BE2C (cell line): ENCODE measurements around the gene CAPN13.

ENCODE experiments used
- DNase-seq: peaks from one replicate; pipeline ENCODE4 v3.0.0-alpha.2; 2020
- H3K27me3 ChIP-seq: fragments of 250-450 bp; sonication (Bioruptor Pico); 2 replicates; pipeline ENCODE4 v1.5.1; 2020; ENCODE audit warnings: mild to moderate bottlenecking
- H3K36me3 ChIP-seq: fragments of 250-450 bp; sonication (Bioruptor Pico); 2 replicates; pipeline ENCODE4 v1.5.1; 2020; ENCODE audit warnings: mild to moderate bottlenecking
- H3K4me1 ChIP-seq: fragments of 250-450 bp; sonication (Bioruptor Pico); 2 replicates; pipeline ENCODE4 v1.5.1; 2020
- H3K4me3 ChIP-seq: 2 replicates; pipeline ENCODE4 v1.5.1; 2011; ENCODE audit warnings: low read depth, low read length
- H3K9me3 ChIP-seq: fragments of 250-450 bp; sonication (Bioruptor Pico); 2 replicates; pipeline ENCODE4 v1.5.1; 2020
- TF ChIP-seq, protein P1 (sequence below): IDR thresholded peaks from 2 replicates; pipeline ENCODE4 v1.5.1; 2012; ENCODE audit warnings: mild to moderate bottlenecking, low read depth, low read length

The CAPN13 gene

GRCh38 chr2:30722936-30723725 is 84.1 kb downstream of the CAPN13 start:
- Histone ChIP-seq H3K36me3 (no peaks in the 10 kb centered on the region), H3K27me3 (no peaks in the 10 kb centered on the region), H3K9me3 (no peaks in the 10 kb centered on the region), H3K4me1 (no peaks in the 10 kb centered on the region), H3K4me3 (no peak overlapping the region)
- DNase-seq: no peak
- TF ChIP-seq, protein P1, sequence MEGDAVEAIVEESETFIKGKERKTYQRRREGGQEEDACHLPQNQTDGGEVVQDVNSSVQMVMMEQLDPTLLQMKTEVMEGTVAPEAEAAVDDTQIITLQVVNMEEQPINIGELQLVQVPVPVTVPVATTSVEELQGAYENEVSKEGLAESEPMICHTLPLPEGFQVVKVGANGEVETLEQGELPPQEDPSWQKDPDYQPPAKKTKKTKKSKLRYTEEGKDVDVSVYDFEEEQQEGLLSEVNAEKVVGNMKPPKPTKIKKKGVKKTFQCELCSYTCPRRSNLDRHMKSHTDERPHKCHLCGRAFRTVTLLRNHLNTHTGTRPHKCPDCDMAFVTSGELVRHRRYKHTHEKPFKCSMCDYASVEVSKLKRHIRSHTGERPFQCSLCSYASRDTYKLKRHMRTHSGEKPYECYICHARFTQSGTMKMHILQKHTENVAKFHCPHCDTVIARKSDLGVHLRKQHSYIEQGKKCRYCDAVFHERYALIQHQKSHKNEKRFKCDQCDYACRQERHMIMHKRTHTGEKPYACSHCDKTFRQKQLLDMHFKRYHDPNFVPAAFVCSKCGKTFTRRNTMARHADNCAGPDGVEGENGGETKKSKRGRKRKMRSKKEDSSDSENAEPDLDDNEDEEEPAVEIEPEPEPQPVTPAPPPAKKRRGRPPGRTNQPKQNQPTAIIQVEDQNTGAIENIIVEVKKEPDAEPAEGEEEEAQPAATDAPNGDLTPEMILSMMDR: no peak

DNA sequence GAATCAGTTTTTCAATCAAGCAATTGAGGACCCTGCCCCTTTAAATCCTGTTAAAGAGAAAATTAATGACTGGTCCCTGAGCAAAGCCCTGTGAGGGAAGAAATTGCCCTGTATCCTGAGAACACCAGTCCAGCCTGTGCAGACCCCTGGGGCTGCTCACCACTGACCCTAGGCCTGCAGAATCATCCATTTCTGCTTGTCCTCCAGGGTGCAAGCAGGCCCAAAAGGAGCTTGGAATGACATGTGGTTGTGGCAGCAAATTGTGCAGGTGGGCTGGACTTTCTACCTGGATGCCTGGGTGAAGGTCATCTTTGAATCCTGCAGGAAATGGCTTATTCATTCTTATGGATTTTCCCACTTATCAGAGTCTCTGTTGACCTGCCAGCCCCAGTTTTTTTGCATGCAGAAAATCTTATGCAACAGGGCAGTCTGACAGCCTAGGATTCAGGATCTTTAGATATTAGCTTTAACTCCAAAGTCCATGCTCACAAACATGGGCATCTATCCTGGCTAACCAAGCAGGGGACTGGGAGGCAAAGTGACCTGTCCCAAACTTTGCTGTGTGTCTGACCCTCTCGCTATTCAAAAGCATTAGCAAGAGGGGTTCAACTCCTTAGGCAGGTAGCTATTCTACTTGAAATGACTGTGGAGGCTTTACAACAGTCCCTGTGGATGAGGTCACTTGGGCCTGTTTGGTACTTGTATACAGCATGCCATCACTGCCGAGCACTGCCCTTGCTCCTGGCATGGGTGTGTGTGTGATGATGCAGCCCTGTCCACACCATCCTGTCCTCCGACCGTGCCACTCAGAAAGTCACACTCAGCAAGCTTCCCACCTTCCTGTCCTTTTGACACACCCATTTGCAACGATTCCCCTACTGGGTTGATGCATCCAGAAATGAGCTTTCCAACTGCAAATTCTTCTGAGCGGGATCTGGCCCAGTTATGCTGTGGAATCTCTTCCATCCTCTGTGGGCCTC is 85.3 kb downstream of the CAPN13 start:
- H3K27me3 ChIP-seq: no peaks in the 10 kb centered on the region
- no peak overlapping the region for H3K4me3 ChIP-seq
- no peaks in the 10 kb centered on the region for H3K9me3 ChIP-seq
- H3K4me1 ChIP-seq: no peaks in the 10 kb centered on the region
- no peaks in the 10 kb centered on the region for H3K36me3 ChIP-seq
- TF ChIP-seq, protein P1: no peak
- no peak for DNase-seq

GRCh38 chr2:30721241-30721640 is 86.0 kb downstream of the CAPN13 start:
- no peaks in the 10 kb centered on the region for H3K36me3 ChIP-seq
- TF ChIP-seq, protein P1: no peak
- no peaks in the 10 kb centered on the region for H3K27me3 ChIP-seq
- H3K9me3 ChIP-seq: no peaks in the 10 kb centered on the region
- no peak for DNase-seq
- no peak overlapping the region for H3K4me3 ChIP-seq
- H3K4me1 ChIP-seq: no peaks in the 10 kb centered on the region

DNA sequence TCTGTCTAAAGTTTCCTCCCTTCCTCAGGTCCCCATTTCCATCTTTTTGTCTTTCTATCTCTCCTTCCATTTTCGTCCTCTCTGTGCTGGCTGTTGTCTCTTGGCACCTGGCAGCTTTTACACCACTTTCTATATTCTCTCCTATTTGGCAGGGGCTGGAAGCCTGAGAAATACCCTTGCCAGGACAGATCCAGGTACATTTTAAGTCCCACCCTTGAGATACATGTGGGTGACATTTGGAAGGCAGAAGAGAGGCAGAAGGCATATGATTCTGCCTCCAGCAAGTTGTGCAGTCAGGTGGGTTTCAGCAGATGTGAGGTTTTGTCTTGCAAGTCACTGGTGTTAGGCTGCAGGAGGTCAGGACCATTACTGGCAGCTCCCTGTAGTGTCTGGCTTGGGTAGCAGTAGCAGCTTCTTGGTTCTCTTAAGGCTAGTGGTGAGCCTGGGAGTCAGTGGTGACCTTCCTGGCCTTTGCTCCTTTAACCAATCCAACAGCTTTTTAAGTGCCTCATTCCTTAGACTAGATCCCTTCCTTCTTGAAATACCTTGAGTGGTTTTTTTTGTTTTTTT is 90.1 kb downstream of the CAPN13 start:
- TF ChIP-seq, protein P1: no peak
- Histone ChIP-seq H3K4me3 (no peak overlapping the region), H3K36me3 (no peaks in the 10 kb centered on the region), H3K27me3 (no peaks in the 10 kb centered on the region), H3K9me3 (no peaks in the 10 kb centered on the region), H3K4me1 (no peaks in the 10 kb centered on the region)
- no peak for DNase-seq

- H3K4me3 ChIP-seq: no peak overlapping the region
- H3K27me3 ChIP-seq: no peaks in the 10 kb centered on the region
- no peak for DNase-seq
- no peaks in the 10 kb centered on the region for H3K36me3 ChIP-seq
- TF ChIP-seq, protein P1: no peak
- H3K9me3 ChIP-seq: no peaks in the 10 kb centered on the region
- no peaks in the 10 kb centered on the region for H3K4me1 ChIP-seq
Observed at GRCh38 chr2:30716123-30716900, 90.9 kb downstream of the CAPN13 start.
